Fibroblast of villous mesenchyme (primary cell): Measurements from ENCODE around the gene MGST2. TPM values are rescaled to one million over a fixed set of nuclear protein-coding genes. Genes with fewer than 3 reads are reported as not detected.

Source experiments
- DNase-seq: peaks from one replicate; pipeline ENCODE4 v3.0.0-alpha.2; 2010; ENCODE audit warnings: low read depth
- H3K4me3 ChIP-seq: 2 replicates; pipeline ENCODE4 v1.5.1; 2011; ENCODE audit warnings: low read depth, mild to moderate bottlenecking, low read length
- total RNA-seq: library from RNA; depleted of rRNA; stranded (reverse); fragments of >200 nt; gene quantifications from 2 replicates; pipeline ENCODE4 v1.2.3, GENCODE V29; 2012
- TF ChIP-seq, protein P1 (sequence below): IDR thresholded peaks from 2 replicates; pipeline ENCODE4 v1.5.1; 2012; ENCODE audit warnings: low read depth, mild to moderate bottlenecking, low read length; ENCODE audit not compliant: insufficient read depth

The MGST2 gene
- total RNA-seq, 1 donor, result 16.8 TPM

DNA sequence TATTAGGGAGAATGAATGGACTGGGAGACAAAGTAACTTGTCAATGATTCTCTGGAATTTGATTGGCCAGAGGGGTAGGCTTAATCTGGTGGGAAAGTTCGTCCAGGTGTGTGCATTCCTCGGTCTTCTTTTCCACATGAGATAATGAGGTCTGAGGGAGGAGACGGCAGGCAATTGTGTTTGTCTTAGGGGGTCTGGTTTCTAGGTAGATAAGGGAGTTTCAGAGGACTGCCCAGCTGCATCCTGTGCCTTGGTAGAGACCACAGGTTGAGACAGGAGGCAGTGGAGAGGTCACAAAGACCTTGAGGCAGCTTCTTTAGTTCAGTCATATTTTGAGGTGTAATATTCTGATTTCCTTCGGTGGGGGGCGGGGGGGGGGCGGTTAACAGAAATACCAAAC, 4.3 kb downstream of the MGST2 start:
- no peak overlapping the region for H3K4me3 ChIP-seq
- DNase-seq, result no peak
- TF ChIP-seq, protein P1, sequence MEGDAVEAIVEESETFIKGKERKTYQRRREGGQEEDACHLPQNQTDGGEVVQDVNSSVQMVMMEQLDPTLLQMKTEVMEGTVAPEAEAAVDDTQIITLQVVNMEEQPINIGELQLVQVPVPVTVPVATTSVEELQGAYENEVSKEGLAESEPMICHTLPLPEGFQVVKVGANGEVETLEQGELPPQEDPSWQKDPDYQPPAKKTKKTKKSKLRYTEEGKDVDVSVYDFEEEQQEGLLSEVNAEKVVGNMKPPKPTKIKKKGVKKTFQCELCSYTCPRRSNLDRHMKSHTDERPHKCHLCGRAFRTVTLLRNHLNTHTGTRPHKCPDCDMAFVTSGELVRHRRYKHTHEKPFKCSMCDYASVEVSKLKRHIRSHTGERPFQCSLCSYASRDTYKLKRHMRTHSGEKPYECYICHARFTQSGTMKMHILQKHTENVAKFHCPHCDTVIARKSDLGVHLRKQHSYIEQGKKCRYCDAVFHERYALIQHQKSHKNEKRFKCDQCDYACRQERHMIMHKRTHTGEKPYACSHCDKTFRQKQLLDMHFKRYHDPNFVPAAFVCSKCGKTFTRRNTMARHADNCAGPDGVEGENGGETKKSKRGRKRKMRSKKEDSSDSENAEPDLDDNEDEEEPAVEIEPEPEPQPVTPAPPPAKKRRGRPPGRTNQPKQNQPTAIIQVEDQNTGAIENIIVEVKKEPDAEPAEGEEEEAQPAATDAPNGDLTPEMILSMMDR, result no peak

DNA sequence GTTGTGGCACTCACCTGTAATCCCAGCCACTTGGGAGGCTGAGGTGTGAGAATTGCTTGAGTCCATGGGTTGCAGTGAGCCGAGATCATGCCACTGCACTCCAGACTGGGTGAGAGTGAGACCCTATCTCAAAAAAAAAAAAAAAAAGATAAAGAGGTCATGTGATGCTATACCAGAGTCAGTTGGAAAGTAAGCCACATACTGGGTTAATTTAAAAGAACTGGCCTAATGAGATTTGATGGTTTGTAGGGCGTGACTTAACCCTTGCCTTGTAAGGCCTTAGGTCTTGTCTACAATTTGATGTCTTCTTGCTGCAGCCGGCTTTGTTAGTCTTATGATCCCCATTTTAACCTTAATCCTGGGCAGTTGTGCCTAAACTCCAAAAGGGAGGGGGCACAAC, 5.2 kb downstream of the MGST2 start:
- H3K4me3 ChIP-seq, result no peak overlapping the region
- DNase-seq, result no peak
- TF ChIP-seq, protein P1, result no peak

DNA sequence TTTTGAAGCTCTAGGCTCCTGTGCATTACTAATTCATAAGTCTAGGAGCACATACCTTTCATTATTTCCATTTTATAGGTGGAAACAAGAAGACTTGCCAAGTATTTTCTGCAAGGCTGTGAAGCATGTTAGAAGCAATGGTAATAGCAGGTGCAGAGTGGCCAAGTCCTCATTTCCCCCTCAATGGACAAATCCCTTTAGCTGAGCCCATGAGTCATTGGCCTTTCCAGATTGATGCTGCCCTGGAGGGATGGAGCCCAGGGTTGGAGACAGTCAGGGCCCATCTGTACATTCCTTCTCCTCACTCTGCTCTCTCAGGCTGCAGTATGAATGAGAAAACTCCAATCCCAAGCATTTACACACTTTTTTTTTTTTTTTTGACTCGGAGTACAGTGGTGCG, 6.6 kb downstream of the MGST2 start:
- TF ChIP-seq, protein P1, result no peak
- DNase-seq, result no peak
- H3K4me3 ChIP-seq, result no peak overlapping the region

DNA sequence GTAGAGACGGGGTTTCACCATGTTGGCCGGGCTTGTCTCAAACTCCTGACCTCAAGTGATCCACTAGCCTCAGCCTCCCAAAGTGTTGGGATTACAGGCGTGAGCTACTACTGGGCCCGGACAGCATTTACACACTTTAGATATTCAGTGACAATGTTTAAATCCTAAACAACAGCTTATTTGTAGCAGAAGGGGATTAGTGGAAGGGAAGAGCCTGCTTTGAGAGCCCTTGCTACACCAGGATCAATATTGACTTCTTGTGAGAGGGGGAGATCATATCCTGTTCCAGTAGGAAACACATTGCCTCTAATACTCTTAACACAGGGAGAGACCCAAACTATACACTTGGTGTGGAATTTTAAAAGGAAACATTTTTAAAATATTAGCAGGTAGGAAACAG, 7.1 kb downstream of the MGST2 start:
- TF ChIP-seq, protein P1, result no peak
- H3K4me3 ChIP-seq, result no peak overlapping the region
- DNase-seq, result no peak

DNA sequence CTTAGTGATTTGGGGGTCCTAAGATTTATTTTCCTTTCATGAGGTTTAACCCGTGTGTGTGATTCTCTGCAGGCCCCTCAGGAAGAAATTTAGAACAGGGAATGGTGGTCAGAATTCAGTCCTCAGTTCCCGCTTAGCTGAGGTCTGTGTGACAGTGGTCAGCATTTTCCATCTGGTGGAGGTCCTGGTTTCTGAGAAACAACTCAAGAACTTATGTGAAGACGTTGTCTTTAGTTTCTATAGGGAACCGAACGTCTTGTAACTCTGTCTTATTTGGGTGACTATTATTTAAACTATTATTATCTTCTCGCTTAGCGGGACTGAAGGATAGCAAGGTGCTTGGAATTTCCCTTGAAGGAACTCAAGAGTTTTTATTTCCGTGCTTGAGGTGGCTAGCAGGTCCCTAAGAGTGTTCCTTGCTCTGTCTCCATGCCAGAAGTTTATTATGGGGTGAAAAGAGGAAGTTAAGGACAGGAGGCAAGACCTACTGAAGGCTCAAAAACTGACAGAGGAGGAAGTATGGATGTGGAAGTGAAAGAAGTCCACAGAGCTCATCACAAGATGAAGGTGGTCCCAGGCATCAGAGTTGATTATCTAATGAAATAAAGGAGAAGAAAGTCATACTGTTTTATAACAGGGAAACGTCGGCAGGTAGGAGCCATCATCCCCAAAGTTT, 9.4 kb downstream of the MGST2 start:
- TF ChIP-seq, protein P1, result no peak
- H3K4me3 ChIP-seq, result no peak overlapping the region
- no peak for DNase-seq

DNA sequence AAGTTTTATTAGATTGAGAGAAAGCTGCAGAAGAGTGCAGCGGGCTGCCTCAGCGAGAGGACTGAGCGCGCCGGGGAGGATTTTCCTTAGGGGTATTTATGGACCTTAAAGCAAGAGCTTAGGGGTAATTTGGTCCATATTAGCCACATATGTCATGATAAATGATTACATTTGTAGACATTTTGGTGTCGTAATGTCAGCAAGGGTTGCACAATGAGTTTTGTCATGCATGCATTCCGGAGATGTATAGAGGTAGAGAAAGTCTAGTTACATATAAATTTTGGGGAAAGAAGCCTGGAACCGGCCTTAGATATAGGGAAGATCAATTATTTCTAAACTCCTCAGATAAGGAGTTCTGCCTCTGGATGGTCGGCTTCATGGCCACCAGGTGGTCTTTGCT, 10.0 kb downstream of the MGST2 start:
- TF ChIP-seq, protein P1, result no peak
- H3K4me3 ChIP-seq, result no peak overlapping the region
- no peak for DNase-seq

DNA sequence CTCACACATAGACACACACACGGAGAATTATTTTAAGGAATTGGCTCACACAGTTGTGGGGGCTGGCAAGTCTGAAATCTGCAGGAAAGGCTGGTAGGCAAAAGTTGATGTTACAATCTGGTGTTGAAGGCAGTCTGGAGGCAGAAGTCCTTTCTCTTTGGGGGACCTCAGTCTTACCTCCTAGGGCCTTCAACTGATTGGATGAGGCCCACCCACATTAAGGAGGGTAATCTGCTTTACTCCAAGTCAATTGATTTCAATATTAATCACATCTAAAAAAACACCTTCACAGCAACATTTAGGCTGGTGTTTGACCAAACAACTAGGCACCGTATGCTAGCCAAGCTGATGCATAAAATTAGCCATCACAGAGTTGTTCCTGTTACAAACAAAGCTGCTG, 10.7 kb downstream of the MGST2 start:
- TF ChIP-seq, protein P1, result no peak
- no peak overlapping the region for H3K4me3 ChIP-seq
- DNase-seq, result no peak
